ENCODE data around the gene PRAMEF18. TPM values are rescaled to one million over a fixed set of nuclear protein-coding genes. Genes with fewer than 3 reads are reported as not detected.
"Not testable (repeated sequence)": the region's sequence is repeated elsewhere in the genome, so short reads cannot be mapped to it uniquely, and the experiment has no call there.

PRAMEF18 gene
- total RNA-seq, 1 donor from 2014 or later = not detected

GRCh38 chr1:13230096-13230495, 4.1 kb upstream of the PRAMEF18 start:
- not testable (repeated sequence) for H3K4me3 Mint-ChIP-seq; H3K4me1 Mint-ChIP-seq; H3K27ac Mint-ChIP-seq (ENCODE audit: unreplicated experiment); DNase-seq (ENCODE audit: low read depth, low spot score); H3K27me3 Mint-ChIP-seq (ENCODE audit: low read depth)
- Mint-ChIP-seq H3K9me3 (peaks cover 18% of the 10 kb centered on the region), H3K36me3 (ENCODE audit: low read depth) (peaks cover 14% of the 10 kb centered on the region)

- H3K36me3 Mint-ChIP-seq (ENCODE audit: low read depth) = peaks cover 13% of the 10 kb centered on the region
- no peak for DNase-seq (ENCODE audit: low read depth, low spot score)
- H3K27ac Mint-ChIP-seq (ENCODE audit: unreplicated experiment) = no peak overlapping the region
- no peaks in the 10 kb centered on the region for H3K27me3 Mint-ChIP-seq (ENCODE audit: low read depth)
- H3K4me3 Mint-ChIP-seq = no peak overlapping the region
- no peak for TF ChIP-seq CTCF (conservative IDR thresholded peaks at IDR 0.05)
- H3K4me1 Mint-ChIP-seq = no peaks in the 10 kb centered on the region
- H3K9me3 Mint-ChIP-seq = peaks cover 21% of the 10 kb centered on the region
These were observed 2.4 kb upstream of the PRAMEF18 start for GRCh38 chr1:13228343-13228781.

- H3K27me3 Mint-ChIP-seq (ENCODE audit: low read depth); DNase-seq (ENCODE audit: low read depth, low spot score); H3K4me3 Mint-ChIP-seq; H3K4me1 Mint-ChIP-seq; H3K27ac Mint-ChIP-seq (ENCODE audit: unreplicated experiment): not testable (repeated sequence)
- H3K36me3 Mint-ChIP-seq (ENCODE audit: low read depth) = peaks cover 13% of the 10 kb centered on the region
- peaks cover 21% of the 10 kb centered on the region for H3K9me3 Mint-ChIP-seq
These were observed 1.5 kb upstream of the PRAMEF18 start for GRCh38 chr1:13227271-13228055.

- Mint-ChIP-seq H3K4me3 (no peak overlapping the region), H3K27me3 (ENCODE audit: low read depth) (no peaks in the 10 kb centered on the region), H3K9me3 (peaks cover 10% of the 10 kb centered on the region), H3K4me1 (no peaks in the 10 kb centered on the region), H3K36me3 (ENCODE audit: low read depth) (peaks cover 5% of the 10 kb centered on the region), H3K27ac (ENCODE audit: unreplicated experiment) (no peak overlapping the region)
- no peak for DNase-seq (ENCODE audit: low read depth, low spot score)
- TF ChIP-seq CTCF (conservative IDR thresholded peaks at IDR 0.05) = no peak
These were observed 1.4 kb downstream of the PRAMEF18 start for GRCh38 chr1:13224480-13225060.

GRCh38 chr1:13222788-13223187, 3.2 kb downstream of the PRAMEF18 start:
- H3K27me3 Mint-ChIP-seq (ENCODE audit: low read depth); H3K36me3 Mint-ChIP-seq (ENCODE audit: low read depth); H3K9me3 Mint-ChIP-seq; H3K27ac Mint-ChIP-seq (ENCODE audit: unreplicated experiment); DNase-seq (ENCODE audit: low read depth, low spot score); H3K4me3 Mint-ChIP-seq; H3K4me1 Mint-ChIP-seq: not testable (repeated sequence)

GRCh38 chr1:13219203-13219602, 6.8 kb downstream of the PRAMEF18 start:
- H3K27me3 Mint-ChIP-seq (ENCODE audit: low read depth); DNase-seq (ENCODE audit: low read depth, low spot score); H3K4me1 Mint-ChIP-seq; H3K9me3 Mint-ChIP-seq; H3K4me3 Mint-ChIP-seq; H3K27ac Mint-ChIP-seq (ENCODE audit: unreplicated experiment); H3K36me3 Mint-ChIP-seq (ENCODE audit: low read depth): not testable (repeated sequence)

GRCh38 chr1:13216619-13217018, 9.3 kb downstream of the PRAMEF18 start:
- H3K27ac Mint-ChIP-seq (ENCODE audit: unreplicated experiment); H3K27me3 Mint-ChIP-seq (ENCODE audit: low read depth): not testable (repeated sequence)

GRCh38 chr1:13208712-13209111, 17.2 kb downstream of the PRAMEF18 start:
- H3K27ac Mint-ChIP-seq (ENCODE audit: unreplicated experiment); H3K4me1 Mint-ChIP-seq; H3K4me3 Mint-ChIP-seq; H3K9me3 Mint-ChIP-seq; H3K27me3 Mint-ChIP-seq (ENCODE audit: low read depth); DNase-seq (ENCODE audit: low read depth, low spot score); H3K36me3 Mint-ChIP-seq (ENCODE audit: low read depth): not testable (repeated sequence)

More at GRCh38 chr1:13216619-13217018, 9.3 kb downstream of the PRAMEF18 start:
- not testable (repeated sequence) for H3K4me1 Mint-ChIP-seq; H3K36me3 Mint-ChIP-seq (ENCODE audit: low read depth); H3K4me3 Mint-ChIP-seq; DNase-seq (ENCODE audit: low read depth, low spot score); H3K9me3 Mint-ChIP-seq

- H3K4me3 Mint-ChIP-seq; H3K36me3 Mint-ChIP-seq (ENCODE audit: low read depth); DNase-seq (ENCODE audit: low read depth, low spot score); H3K27me3 Mint-ChIP-seq (ENCODE audit: low read depth); H3K27ac Mint-ChIP-seq (ENCODE audit: unreplicated experiment); H3K4me1 Mint-ChIP-seq; H3K9me3 Mint-ChIP-seq: not testable (repeated sequence)
These were observed 24.6 kb downstream of the PRAMEF18 start, which contains the start of gene PRAMEF13 for GRCh38 chr1:13201309-13201708. Gene PRAMEF13, minus strand, starts transcription at chr1:13201409. Its CDS starts 1,820 bp downstream, at chr1:13199589.
